22Rv1 (cell line): Measurements from ENCODE around the gene TPT1.

Source experiments
- ZFX ChIP-seq: fragments of 450-650 bp; IDR thresholded peaks from 2 replicates; pipeline ENCODE4 v1.6.1; 2017; ENCODE audit warnings: antibody characterized with exemption, borderline replicate concordance
- TF ChIP-seq, protein P1 (sequence below): fragments of 450-650 bp; IDR thresholded peaks from 2 replicates; pipeline ENCODE4 v1.5.1; 2017; ENCODE audit warnings: mild to moderate bottlenecking

DNA sequence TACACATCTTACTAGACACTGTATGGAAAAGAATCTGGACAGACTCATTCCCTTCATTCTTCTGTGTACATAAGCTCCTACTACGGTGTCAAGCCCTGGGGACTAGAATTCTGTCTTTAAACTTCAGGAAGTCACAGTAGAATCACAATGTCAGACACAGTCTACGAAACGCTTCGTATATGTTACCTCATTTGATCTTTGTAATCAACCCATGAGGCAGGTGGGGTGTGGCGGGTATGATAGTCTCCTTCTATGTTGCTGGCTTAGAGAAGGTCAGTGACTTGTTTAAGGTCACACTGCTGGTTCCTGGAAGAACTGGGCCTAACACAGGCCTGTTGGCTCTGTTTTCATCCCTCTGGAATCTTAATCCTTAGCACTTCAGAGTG lies 32.2 kb upstream of the TPT1 start:
- TF ChIP-seq, protein P1, sequence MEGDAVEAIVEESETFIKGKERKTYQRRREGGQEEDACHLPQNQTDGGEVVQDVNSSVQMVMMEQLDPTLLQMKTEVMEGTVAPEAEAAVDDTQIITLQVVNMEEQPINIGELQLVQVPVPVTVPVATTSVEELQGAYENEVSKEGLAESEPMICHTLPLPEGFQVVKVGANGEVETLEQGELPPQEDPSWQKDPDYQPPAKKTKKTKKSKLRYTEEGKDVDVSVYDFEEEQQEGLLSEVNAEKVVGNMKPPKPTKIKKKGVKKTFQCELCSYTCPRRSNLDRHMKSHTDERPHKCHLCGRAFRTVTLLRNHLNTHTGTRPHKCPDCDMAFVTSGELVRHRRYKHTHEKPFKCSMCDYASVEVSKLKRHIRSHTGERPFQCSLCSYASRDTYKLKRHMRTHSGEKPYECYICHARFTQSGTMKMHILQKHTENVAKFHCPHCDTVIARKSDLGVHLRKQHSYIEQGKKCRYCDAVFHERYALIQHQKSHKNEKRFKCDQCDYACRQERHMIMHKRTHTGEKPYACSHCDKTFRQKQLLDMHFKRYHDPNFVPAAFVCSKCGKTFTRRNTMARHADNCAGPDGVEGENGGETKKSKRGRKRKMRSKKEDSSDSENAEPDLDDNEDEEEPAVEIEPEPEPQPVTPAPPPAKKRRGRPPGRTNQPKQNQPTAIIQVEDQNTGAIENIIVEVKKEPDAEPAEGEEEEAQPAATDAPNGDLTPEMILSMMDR, result no peak
- TF ChIP-seq ZFX, result no peak
